Measurements from ENCODE around the gene APOE. TPM values are rescaled to one million over a fixed set of nuclear protein-coding genes. Genes with fewer than 3 reads are reported as not detected.
"Not testable (repeated sequence)": the region's sequence is repeated elsewhere in the genome, so short reads cannot be mapped to it uniquely, and the experiment has no call there.

The APOE gene
- total RNA-seq, 1 experiment from 2014 or later: 6.5 TPM

DNA sequence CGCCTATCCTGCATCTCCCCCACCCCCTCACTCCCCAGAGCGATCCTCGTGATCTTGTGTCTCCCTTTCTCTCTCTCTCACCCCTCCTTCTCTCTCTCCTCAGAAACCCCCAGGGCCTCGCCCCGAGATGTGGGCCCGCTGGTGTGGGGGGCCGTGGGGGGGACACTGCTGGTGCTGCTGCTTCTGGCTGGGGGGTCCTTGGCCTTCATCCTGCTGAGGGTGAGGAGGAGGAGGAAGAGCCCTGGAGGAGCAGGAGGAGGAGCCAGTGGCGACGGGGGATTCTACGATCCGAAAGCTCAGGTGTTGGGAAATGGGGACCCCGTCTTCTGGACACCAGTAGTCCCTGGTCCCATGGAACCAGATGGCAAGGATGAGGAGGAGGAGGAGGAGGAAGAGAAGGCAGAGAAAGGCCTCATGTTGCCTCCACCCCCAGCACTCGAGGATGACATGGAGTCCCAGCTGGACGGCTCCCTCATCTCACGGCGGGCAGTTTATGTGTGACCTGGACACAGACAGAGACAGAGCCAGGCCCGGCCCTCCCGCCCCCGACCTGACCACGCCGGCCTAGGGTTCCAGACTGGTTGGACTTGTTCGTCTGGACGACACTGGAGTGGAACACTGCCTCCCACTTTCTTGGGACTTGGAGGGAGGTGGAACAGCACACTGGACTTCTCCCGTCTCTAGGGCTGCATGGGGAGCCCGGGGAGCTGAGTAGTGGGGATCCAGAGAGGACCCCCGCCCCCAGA, 27.3 kb upstream of the APOE start:
- peaks cover 28% of the 10 kb centered on the region for H3K36me3 ChIP-seq
- peaks cover 31% of the 10 kb centered on the region for H3K4me1 ChIP-seq
- H3K27me3 ChIP-seq: no peaks in the 10 kb centered on the region
- H3K4me3 ChIP-seq: no peak overlapping the region
- no peak for DNase-seq
- no peak overlapping the region for H3K27ac ChIP-seq
- H3K9me3 ChIP-seq (replicated peaks): no peaks in the 10 kb centered on the region

- H3K36me3 ChIP-seq: peaks cover 18% of the 10 kb centered on the region
- no peak overlapping the region for H3K27ac ChIP-seq
- peaks cover 30% of the 10 kb centered on the region for H3K4me1 ChIP-seq
- H3K9me3 ChIP-seq (replicated peaks): no peaks in the 10 kb centered on the region
- no peak for DNase-seq
- H3K4me3 ChIP-seq: no peak overlapping the region
- H3K27me3 ChIP-seq: no peaks in the 10 kb centered on the region
Observed at GRCh38 chr19:44879309-44880065, 26.1 kb upstream of the APOE start.

- Histone ChIP-seq H3K36me3 (peaks cover 9% of the 10 kb centered on the region), H3K27ac (no peak overlapping the region)
Observed at GRCh38 chr19:44882063-44882462, 23.5 kb upstream of the APOE start.

GRCh38 chr19:44882619-44883397, 22.8 kb upstream of the APOE start:
- H3K36me3 ChIP-seq: not testable (repeated sequence)

More at GRCh38 chr19:44882063-44882462, 23.5 kb upstream of the APOE start:
- Histone ChIP-seq H3K27me3 (no peaks in the 10 kb centered on the region), H3K9me3 (replicated peaks) (no peaks in the 10 kb centered on the region), H3K4me3 (no peak overlapping the region), H3K4me1 (peaks cover 6% of the 10 kb centered on the region)
- DNase-seq: no peak

GRCh38 chr19:44883922-44884321, 21.7 kb upstream of the APOE start:
- H3K27me3 ChIP-seq: no peaks in the 10 kb centered on the region
- no peak for DNase-seq
- no peaks in the 10 kb centered on the region for H3K9me3 ChIP-seq (replicated peaks)
- no peak overlapping the region for H3K4me3 ChIP-seq
- H3K4me1 ChIP-seq: no peaks in the 10 kb centered on the region
- H3K36me3 ChIP-seq: 0 out of 2 replicates have a peak, but pooled peaks cover 2% of the 10 kb centered on the region
- no peak overlapping the region for H3K27ac ChIP-seq

More at GRCh38 chr19:44882619-44883397, 22.8 kb upstream of the APOE start:
- H3K4me3 ChIP-seq; H3K4me1 ChIP-seq; DNase-seq; H3K27me3 ChIP-seq; H3K9me3 ChIP-seq (replicated peaks); H3K27ac ChIP-seq: not testable (repeated sequence)

- Histone ChIP-seq H3K27ac (no peak overlapping the region), H3K27me3 (no peaks in the 10 kb centered on the region), H3K4me3 (no peak overlapping the region), H3K36me3 (0 out of 2 replicates have a peak, but pooled peaks cover 2% of the 10 kb centered on the region), H3K9me3 (replicated peaks) (no peaks in the 10 kb centered on the region), H3K4me1 (no peaks in the 10 kb centered on the region)
- DNase-seq: no peak
Observed at GRCh38 chr19:44884566-44884965, 21.0 kb upstream of the APOE start.

DNA sequence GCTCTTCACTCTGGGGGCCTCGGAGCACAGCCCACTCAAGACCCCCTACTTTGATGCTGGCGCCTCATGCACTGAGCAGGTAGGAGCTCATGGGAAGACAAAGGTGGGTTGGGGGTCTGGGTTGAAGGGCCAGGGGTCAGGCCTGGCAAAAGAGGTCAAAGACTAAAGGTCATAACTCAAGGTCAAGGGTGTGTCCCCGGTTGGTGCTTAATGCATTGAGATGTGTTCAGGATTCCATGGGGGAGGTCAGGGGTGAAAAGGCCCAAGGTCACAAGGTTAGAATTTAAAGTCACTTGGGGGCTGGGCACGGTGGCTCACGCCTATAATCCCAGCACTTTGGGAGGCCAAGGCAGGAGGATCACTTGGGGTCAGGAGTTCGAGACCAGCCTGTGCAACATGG, 19.5 kb upstream of the APOE start:
- H3K9me3 ChIP-seq (replicated peaks): no peaks in the 10 kb centered on the region
- no peaks in the 10 kb centered on the region for H3K4me1 ChIP-seq
- H3K36me3 ChIP-seq: no peaks in the 10 kb centered on the region
- H3K27me3 ChIP-seq: no peaks in the 10 kb centered on the region
- H3K4me3 ChIP-seq: no peak overlapping the region
- DNase-seq: no peak
- no peak overlapping the region for H3K27ac ChIP-seq

DNA sequence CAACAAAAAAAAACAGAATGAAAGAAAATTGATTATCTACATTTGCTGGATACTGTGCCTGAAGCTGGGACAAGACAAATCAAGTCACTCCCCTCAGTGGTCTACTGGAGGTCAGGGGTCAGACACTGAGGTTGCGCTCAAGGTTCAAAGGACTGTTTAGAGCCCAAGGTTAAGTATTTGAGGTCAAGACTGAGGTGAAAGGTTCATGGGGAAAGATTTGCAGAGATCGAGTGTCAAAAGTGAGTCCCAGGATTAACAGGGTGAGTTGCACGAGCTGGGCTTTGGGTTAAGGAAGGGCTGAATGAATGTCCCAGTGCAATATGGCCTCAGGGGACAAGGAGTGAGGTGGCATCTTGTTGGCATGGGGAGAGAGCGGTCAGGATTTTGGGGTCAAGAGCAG, 17.9 kb upstream of the APOE start:
- no peaks in the 10 kb centered on the region; the same call in 1 of the 2 replicates for H3K36me3 ChIP-seq
- H3K4me1 ChIP-seq: no peaks in the 10 kb centered on the region
- no peak overlapping the region for H3K27ac ChIP-seq
- H3K27me3 ChIP-seq: no peaks in the 10 kb centered on the region
- no peak overlapping the region for H3K4me3 ChIP-seq
- H3K9me3 ChIP-seq (replicated peaks): no peaks in the 10 kb centered on the region
- no peak for DNase-seq

- not testable (repeated sequence) for H3K4me3 ChIP-seq; H3K27me3 ChIP-seq; H3K27ac ChIP-seq; DNase-seq; H3K9me3 ChIP-seq (replicated peaks); H3K36me3 ChIP-seq; H3K4me1 ChIP-seq
Observed at GRCh38 chr19:44888335-44888734, 17.3 kb upstream of the APOE start.

- Histone ChIP-seq H3K27ac (peak overlapping the region; percentile 69), H3K36me3 (peaks cover 20% of the 10 kb centered on the region), H3K9me3 (replicated peaks) (no peaks in the 10 kb centered on the region), H3K4me1 (no peaks in the 10 kb centered on the region), H3K27me3 (no peaks in the 10 kb centered on the region), H3K4me3 (peak overlapping the region; percentile 52)
- no peak for DNase-seq
Observed at GRCh38 chr19:44889830-44890365, 15.7 kb upstream of the APOE start.

GRCh38 chr19:44890366-44891015, 15.1 kb upstream of the APOE start:
- Histone ChIP-seq H3K27me3 (no peaks in the 10 kb centered on the region), H3K4me3 (peak overlapping the region; percentile 52), H3K36me3 (peaks cover 26% of the 10 kb centered on the region), H3K27ac (peak overlapping the region; percentile 69), H3K9me3 (replicated peaks) (no peaks in the 10 kb centered on the region), H3K4me1 (no peaks in the 10 kb centered on the region)
- DNase-seq: peak; percentile 100

GRCh38 chr19:44891016-44891882, 14.3 kb upstream of the APOE start, which contains the start of gene TOMM40:
TOMM40 (plus strand) TSS chr19:44891254; CDS start chr19:44891416, 162 bp downstream.
- peak; percentile 45 to 100 for DNase-seq
- Histone ChIP-seq H3K27me3 (no peaks in the 10 kb centered on the region), H3K4me3 (peak within 1 kb of the TSS; percentile 76), H3K4me1 (no peaks in the 10 kb centered on the region), H3K27ac (peak within 1 kb of the TSS; percentile 69), H3K9me3 (replicated peaks) (no peaks in the 10 kb centered on the region), H3K36me3 (peaks cover 34% of the 10 kb centered on the region)

DNA sequence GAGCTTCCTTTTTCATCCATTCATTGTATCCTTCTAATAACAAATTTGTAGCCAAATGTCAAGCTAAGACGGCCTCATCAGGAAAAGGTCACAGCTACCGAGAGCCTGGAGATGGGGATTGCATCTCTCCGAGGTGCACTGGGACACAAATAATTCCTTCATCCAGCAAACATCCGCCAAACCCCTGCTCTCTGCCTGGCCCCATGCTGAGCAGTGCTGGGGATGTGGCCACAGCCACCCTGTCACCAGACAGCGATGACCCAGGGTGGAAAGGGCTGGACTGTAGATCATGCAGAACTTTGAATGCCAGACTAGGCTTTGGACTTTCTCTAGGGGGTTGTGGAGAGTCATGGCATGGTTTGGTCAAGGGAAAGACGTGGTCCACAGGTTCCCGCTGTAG, 12.7 kb upstream of the APOE start:
- Histone ChIP-seq H3K36me3 (peaks cover 46% of the 10 kb centered on the region), H3K27me3 (no peaks in the 10 kb centered on the region), H3K9me3 (replicated peaks) (no peaks in the 10 kb centered on the region), H3K27ac (no peak overlapping the region), H3K4me3 (no peak overlapping the region), H3K4me1 (no peaks in the 10 kb centered on the region)
- DNase-seq: no peak

Measured in SJCRH30 (cell line).